ENCODE data around the gene CDKN2D. TPM values are rescaled to one million over a fixed set of nuclear protein-coding genes. Genes with fewer than 3 reads are reported as not detected.

The CDKN2D gene
- total and polyA plus RNA-seq, 2 of the 8 experiments (the other 6 are each of a cell fraction or from before 2014, with no cell fraction given): 3.0 to 4.0 TPM

DNA sequence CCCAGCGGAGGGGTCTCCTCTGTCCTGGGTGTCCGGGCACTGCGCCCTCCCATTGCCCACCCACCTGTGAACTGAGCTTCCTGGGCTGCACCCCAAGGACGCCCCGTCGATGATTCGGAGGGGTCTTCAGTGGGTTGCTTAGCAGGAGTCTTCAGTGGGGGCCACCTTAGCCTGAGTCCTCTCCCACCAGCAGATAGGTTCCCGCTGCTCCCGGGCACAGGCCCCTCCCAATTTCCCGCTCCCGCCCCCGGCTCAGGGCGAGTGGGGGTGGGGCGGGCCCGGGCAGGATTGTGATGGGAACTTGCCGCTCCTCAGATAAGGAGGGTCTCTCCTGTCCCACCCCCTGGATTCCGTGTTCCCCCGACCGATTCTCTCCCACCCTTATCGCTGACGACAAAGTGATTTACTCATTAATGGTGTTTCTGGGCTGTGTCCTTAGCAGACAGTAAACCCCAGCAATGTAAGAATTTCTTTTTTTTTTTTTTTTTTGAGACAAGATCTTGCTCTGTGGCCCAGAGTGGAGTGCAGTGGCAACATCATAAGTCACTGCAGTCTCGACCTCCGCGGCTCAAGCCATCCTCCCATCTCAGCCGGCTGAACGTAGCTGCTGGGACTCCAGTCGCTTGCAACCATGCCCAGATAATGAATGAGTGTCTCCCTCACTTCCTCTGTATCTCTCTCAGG lies 50.9 kb downstream of the CDKN2D start:
- POLR2A ChIA-PET (ENCODE audit: partially characterized antibody): interaction anchor here (1.1 to 1.9 kb wide), 5 partner anchors 28 to 200 kb away, joined by 3 to 6 read pairs (median 3); partner anchors contain the start of gene DNM2
- no peak for FAIRE-seq
- H3K23ac ChIP-seq (ENCODE audit: insufficient read length): no peak overlapping the region

More for the DNA sequence above, 50.9 kb downstream of the CDKN2D start:
- no peak overlapping the region for H3K14ac ChIP-seq (ENCODE audit: insufficient read length)
- H4K20me1 ChIP-seq (replicated peaks in 1 of 2; ENCODE audit: control insufficient read depth in 1 of 2, insufficient read depth in 2 of 2, low read length in 2 of 2): peaks cover 2 to 6% of the 10 kb centered on the region in 2 experiments
- no peak overlapping the region for H3K4ac ChIP-seq (replicated peaks; ENCODE audit: insufficient read length, low read depth, low read length)
- H3K18ac ChIP-seq (ENCODE audit: extremely low read depth, low read length): peak overlapping the region; percentile 90
- peak overlapping the region; percentile 67 to 79 (median 78) for H3K4me3 ChIP-seq (ENCODE audit: extremely low read depth in 1 of 4, insufficient read depth in 2 of 4, low read depth in 3 of 4, low read length in 4 of 4)
- peaks cover 30% of the 10 kb centered on the region for H3K23me2 ChIP-seq (ENCODE audit: low read depth, low read length)
- peak overlapping the region; percentile 82 to 94 for H3K4me2 ChIP-seq (ENCODE audit: insufficient read depth in 1 of 2, low read depth in 2 of 2, low read length in 2 of 2)
- TF ChIP-seq BACH1 (IDR thresholded peaks at IDR 0.05; ENCODE audit: low read length) (no peak), POLR2A (IDR thresholded peaks at IDR 0.05; ENCODE audit: control extremely low read depth in 1 of 2, low read depth in 2 of 2, low read length in 2 of 2) (no peak), EZH2 (IDR thresholded peaks at IDR 0.05; ENCODE audit: low read depth, low read length, severe bottlenecking) (peak; percentile 3), BCL11A (IDR thresholded peaks at IDR 0.05; ENCODE audit: low read depth in 2 of 2, low read length in 2 of 2) (no peak), KDM4A (IDR thresholded peaks at IDR 0.05; ENCODE audit: low read depth, low read length, severe bottlenecking) (peak; percentile 51), MAFK (IDR thresholded peaks at IDR 0.05; ENCODE audit: low read depth, low read length) (no peak), RNF2 (IDR thresholded peaks at IDR 0.05; ENCODE audit: borderline replicate concordance, low read depth, low read length, missing control alignments, poor library complexity, severe bottlenecking) (no peak), NRF1 (IDR thresholded peaks at IDR 0.05; ENCODE audit: low read depth, low read length) (no peak)
- CTCF ChIA-PET (ENCODE audit: partially characterized antibody): interaction anchor here (1.5 to 5.6 kb wide), 4 partner anchors 10 to 64 kb away, joined by 4 to 46 read pairs (median 6); no protein-coding TSS in a partner anchor
- H4K8ac ChIP-seq (ENCODE audit: extremely low read depth, insufficient read depth, low read length): no peak overlapping the region
- H3K9me3 ChIP-seq (ENCODE audit: insufficient read depth in 2 of 2, low read depth in 1 of 2, low read length in 1 of 2): no peaks in the 10 kb centered on the region
- no peak overlapping the region for H3K27ac ChIP-seq (ENCODE audit: low read depth, low read length)
- H2AK5ac ChIP-seq (ENCODE audit: low read depth, low read length): no peak overlapping the region
- H2AFZ ChIP-seq (ENCODE audit: low read length): peak overlapping the region; percentile 89
- H2BK5ac ChIP-seq (ENCODE audit: low read depth, low read length): no peak overlapping the region; the same call in 1 of the 2 replicates
- H2BK120ac ChIP-seq (replicated peaks; ENCODE audit: low read depth, low read length): no peak overlapping the region
- no peak overlapping the region for H2BK20ac ChIP-seq (ENCODE audit: low read length)
- H3K4me1 ChIP-seq (replicated peaks in 1 of 4; ENCODE audit: control insufficient read depth in 3 of 4, insufficient read depth in 4 of 4, low read length in 3 of 4): peaks cover 0 to 29% (median 10%) of the 10 kb centered on the region in 4 experiments; a peak in 5 of 7 replicates
- 9% methylated on average over 15 of the region's 27 CpGs; no CpG with 5 or more reads in 1 of the 2 experiments for WGBS, 2 experiments (ENCODE audit: extremely low coverage in 1 of 2, insufficient coverage in 1 of 2, insufficient read length in 1 of 2, insufficient replicate concordance in 2 of 2, low coverage in 1 of 2, low lambda C conversion rate in 2 of 2, missing lambda C conversion rate in 1 of 2)
- no peak overlapping the region for H2BK15ac ChIP-seq (ENCODE audit: low read length)
- H3K27me3 ChIP-seq (replicated peaks in 1 of 4; ENCODE audit: control insufficient read depth in 3 of 4, extremely low read depth in 1 of 4, insufficient read depth in 3 of 4, low read length in 3 of 4): peaks cover 43 to 66% (median 62%) of the 10 kb centered on the region in 4 experiments; a peak in 6 of 7 replicates
- no peak overlapping the region for H3K56ac ChIP-seq (replicated peaks; ENCODE audit: insufficient read length, low read depth, low read length)
- DNase-seq (ENCODE audit: low read depth in 1 of 2, low spot score in 2 of 2): peak in 1 of 2 experiments; percentile 87
- peak overlapping the region; percentile 90; the same call in 1 of the 2 replicates for H2BK12ac ChIP-seq (ENCODE audit: low read depth, low read length)
- H4K91ac ChIP-seq (replicated peaks; ENCODE audit: insufficient read length, low read length): no peak overlapping the region
- no peaks in the 10 kb centered on the region for H3K79me2 ChIP-seq (ENCODE audit: control insufficient read depth in 1 of 2, insufficient read depth in 2 of 2, low read length in 2 of 2)
- no peaks in the 10 kb centered on the region for H3K36me3 ChIP-seq (ENCODE audit: control insufficient read depth in 2 of 4, insufficient read depth in 4 of 4, low read length in 3 of 4)
- H3K79me1 ChIP-seq (ENCODE audit: low read depth, low read length): no peaks in the 10 kb centered on the region; the same call in 1 of the 2 replicates
- no peak overlapping the region for H4K5ac ChIP-seq (ENCODE audit: insufficient read length, low read depth, low read length)
- no peak overlapping the region for H3K9ac ChIP-seq (replicated peaks in 1 of 4; ENCODE audit: extremely low read depth in 1 of 4, low read depth in 3 of 4, low read length in 3 of 4)

Measured in H1 (cell line).